Dedifferentiated amniotic fluid mesenchymal stem cell (primary cell): ENCODE data around the gene ABHD6.
"Not testable (repeated sequence)": the region's sequence is repeated elsewhere in the genome, so short reads cannot be mapped to it uniquely, and the experiment has no call there.

Experiments used
- DNase-seq: peaks from one replicate; pipeline ENCODE4 v3.0.0-alpha.2; 2016; ENCODE audit errors: extremely low spot score

Gene ABHD6

DNA sequence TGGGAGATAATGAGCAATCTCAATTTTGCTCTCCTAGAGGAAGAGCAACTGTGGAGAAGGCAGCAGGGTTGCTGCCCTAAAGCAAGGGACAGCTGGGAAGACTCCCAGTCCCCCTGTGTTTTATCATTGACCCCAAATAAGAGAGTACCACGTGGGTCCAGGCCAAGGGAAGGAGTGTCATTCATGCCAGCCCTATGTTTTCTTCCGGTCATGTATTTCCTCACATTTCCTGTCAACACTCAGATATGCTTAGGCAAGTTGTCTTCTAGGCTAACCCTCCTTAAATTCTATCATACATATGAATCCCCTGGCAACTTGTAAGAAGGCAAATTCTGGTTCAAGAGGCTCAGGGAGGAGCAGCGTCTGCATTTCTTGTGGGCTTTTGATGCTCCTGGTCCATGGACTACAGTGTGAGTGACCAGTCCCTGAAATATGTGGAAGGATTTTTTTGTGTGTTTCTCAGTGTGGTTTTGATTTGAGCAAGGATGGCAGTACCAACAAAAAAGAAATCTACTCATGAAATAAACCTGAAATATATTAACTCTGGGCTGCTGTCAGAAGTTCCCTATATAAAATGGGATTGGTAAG, 36.5 kb downstream of the ABHD6 start:
- DNase-seq: no peak

DNA sequence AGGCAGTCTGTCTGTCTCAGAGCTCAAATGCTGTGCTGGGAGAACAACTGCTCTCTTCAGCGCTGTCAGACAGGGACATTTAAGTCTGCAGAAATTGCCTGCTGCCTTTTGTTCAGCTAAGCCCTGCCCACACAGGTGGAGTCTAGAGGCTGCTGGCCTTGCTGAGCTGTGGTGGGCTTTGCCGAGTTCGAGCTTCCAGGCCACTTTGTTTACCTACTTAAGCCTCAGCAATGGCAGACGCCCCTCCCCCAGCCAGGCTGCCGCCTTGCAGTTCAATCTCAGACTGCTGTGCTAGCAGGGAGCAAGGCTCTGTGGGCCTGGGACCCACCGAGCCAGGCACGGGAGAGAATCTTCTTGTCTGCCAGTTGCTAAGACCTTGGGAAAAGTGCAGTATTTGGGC, 43.5 kb downstream of the ABHD6 start:
- no peak for DNase-seq

DNA sequence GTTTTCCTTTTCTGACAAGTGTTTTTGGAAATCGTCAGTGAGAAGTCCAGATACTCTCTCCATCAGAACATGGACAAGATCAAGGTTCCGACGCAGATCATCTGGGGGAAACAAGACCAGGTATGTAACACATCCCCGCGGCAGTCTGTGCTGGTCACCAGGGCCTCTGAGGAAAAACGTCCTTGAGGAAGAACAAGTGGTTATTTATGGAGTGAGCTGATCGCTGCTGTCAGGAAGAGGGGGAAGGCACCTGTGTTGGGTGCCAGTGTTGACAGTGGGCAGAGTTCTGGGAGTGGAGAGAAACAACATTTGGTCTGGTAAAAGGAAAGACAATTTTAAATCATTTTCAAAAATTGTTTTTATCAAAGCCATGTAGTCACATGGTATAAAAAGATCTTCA, 47.7 kb downstream of the ABHD6 start:
- DNase-seq: no peak

DNA sequence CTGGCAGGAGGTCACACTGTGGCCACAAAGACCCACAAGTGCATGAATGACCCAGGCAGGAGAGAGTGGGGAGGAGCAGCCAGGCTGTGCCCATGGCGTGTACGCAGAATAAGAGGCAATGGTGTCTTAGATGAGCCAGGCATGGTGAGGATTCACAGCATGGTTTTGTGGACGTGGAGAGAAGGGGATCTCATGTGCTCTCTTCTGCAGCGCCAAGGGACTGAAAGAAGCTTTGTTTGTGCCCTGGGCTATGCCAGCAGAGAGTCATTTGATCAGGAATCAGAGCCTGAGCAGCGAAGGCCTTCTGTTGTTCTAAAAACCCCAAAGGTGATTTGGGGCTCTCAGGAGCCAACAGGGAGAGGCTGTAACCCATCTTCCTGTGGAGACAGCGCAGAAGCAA, 49.8 kb downstream of the ABHD6 start:
- no peak for DNase-seq

DNA sequence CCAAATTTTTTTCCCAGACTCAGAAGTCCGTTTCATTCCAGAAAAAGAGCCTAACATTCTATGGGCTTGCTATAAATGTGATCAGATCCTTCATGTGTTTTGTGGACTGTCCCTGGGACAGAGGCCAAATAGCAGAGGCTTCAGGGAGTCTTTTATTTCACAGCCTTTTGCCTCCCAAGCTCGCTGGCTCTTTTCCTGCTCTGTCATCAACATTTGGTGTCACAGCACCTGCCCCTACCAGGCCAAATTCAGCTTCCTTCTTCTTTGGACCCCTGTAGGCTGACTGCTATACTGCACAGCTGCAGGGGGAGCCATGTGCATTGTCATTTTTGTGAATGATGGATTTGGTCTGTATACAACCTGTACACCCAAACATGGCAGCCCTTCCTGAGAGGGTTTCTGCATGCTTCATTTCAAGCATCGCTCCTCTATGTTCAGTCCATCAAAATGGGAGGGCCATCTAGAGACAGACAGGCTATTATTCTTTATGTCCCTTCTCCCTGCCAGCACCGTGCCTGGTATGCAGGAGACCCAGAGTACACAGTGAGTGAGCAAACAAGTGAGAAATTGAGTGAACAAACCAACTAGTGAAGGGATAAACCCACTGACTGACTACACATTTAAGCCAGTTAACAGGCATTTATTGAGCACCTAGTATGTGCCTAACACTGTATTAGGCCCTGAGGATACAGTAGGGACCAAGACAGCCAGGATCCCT, 50.6 kb downstream of the ABHD6 start:
- no peak for DNase-seq

DNA sequence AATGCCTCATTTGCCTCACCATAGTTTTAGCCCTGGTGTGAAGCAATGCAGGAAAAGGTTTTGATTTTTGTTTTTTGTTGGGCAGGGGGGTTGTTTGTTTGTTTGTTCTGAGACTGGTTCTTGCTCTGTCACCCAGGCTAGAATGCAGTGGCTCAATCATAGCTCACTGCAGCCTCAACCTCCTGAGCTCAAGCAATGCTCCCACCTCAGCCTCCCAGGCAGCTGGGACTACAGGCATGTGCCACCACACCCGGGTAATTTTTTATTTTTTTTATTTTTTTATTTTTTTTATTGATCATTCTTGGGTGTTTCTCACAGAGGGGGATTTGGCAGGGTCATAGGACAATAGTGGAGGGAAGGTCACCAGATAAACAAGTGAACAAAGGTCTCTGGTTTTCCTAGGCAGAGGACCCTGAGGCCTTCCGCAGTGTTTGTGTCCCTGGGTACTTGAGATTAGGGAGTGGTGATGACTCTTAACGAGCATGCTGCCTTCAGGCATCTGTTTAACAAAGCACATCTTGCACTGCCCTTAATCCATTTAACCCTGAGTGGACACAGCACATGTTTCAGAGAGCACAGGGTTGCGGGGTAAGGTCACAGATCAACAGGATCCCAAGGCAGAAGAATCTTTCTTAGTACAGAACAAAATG, 51.5 kb downstream of the ABHD6 start:
- DNase-seq: not testable (repeated sequence)

DNA sequence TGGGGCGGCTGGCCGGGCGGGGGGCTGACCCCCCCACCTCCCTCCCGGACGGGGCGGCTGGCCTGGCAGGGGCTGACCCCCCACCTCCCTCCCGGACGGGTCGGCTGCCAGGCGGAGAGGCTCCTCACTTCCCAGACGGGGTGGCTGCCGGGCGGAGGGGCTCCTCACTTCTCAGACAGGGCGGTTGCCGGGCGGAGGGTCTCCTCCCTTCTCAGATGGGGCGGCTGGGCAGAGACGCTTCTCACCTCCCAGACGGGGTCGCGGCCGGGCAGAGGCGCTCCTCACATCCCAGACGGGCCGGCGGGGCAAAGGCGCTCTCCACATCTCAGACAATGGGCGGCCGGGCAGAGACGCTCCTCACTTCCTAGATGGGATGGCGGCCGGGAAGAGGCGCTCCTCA, 52.9 kb downstream of the ABHD6 start:
- not testable (repeated sequence) for DNase-seq

DNA sequence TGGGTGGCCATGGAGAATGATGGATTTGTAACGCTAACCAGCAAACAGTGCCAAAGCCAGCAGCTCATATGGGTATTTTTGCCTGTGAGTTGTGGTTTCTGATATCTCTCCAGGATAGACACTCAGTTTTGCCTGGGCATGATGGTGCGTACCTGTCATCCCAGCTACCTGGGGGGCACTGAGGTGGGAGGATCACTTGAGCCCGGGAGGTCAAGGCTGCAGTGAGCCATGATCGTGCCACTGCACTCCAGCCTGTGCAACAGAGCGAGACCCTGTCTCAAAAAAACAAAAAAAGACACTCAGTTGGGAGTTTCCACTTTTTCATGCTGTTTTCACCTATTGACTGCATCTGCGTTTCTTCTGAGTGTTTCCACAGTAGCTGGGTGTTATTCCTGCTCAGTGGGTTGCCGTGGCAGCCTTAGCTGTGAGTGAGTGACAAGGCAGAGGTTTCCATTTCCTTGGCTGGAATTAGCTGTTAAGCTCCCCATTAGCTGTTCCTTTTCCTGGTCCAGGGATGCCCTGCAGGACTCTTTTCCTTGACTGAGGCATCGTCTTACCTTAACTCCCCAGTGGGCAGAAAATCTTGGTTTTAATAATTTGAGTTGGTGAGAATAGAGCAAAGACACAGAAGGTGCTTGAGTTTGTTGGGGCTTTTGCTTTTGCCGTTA, 54.2 kb downstream of the ABHD6 start:
- no peak for DNase-seq

DNA sequence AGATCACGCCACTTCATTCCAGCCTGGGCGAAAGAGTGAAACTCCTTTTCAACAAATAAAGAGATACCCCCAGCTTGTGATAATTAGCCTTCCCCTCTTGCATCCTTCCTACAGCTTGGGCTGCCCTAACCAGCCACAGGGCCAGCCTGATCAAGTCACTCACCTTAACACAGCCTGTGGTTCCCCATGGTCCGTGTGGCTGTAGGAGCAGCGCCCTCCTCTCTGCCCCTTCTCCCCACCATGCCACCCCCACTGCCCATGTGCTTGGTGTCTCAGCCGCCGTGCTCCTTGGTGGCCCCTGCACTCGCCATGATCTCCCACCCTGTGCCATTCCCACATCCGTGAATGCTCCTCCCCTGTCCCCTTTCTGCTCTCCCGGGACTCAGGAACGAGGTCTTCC, 55.3 kb downstream of the ABHD6 start:
- no peak for DNase-seq

DNA sequence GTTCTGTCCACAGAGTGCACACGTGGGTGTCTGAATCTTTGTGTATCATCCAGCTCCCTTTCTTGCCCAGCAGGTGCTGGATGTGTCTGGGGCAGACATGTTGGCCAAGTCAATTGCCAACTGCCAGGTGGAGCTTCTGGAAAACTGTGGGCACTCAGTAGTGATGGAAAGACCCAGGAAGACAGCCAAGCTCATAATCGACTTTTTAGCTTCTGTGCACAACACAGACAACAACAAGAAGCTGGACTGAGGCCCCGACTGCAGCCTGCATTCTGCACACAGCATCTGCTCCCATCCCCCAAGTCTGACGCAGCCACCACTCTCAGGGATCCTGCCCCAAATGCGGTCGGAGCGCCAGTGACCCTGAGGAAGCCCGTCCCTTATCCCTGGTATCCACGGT, 55.9 kb downstream of the ABHD6 start:
- no peak for DNase-seq

DNA sequence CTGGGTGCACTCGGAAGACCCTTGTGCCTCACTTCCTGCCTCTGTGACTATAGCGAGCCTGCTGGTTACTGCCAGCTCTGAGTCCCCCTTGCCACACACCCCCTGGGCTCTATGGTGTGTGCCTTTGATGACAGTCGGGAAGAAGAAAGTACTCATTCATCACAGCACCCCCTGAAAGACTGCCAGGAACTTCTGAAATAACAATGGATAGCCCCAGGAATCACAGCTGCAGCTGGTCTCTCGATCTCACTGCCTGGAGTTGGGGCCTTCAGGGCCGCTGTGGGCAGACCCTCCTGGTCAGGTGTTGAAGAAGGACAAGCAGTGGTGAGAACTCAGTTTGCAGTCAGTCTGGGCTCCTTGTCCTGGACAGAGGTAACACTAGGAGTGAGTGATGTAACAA, 58.7 kb downstream of the ABHD6 start:
- DNase-seq: no peak

DNA sequence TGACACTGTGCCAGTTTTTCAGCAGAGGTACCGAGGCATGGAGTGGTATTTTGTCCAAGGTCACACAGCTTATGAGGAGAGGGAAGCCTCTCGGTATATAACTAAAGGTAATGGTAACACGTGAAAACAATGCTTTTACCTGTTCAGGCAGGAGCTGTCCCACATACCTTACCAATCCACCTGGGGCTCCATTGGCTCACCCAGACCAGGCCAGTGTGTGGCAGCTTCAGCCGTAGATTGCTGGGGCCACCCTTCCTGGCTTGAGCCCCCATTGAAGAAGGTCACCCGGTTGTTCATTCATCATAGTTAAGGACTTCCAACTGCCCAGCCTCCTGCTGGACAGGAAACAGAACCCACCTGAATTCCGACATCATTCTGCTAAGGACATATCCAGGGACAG, 59.3 kb downstream of the ABHD6 start:
- no peak for DNase-seq

DNA sequence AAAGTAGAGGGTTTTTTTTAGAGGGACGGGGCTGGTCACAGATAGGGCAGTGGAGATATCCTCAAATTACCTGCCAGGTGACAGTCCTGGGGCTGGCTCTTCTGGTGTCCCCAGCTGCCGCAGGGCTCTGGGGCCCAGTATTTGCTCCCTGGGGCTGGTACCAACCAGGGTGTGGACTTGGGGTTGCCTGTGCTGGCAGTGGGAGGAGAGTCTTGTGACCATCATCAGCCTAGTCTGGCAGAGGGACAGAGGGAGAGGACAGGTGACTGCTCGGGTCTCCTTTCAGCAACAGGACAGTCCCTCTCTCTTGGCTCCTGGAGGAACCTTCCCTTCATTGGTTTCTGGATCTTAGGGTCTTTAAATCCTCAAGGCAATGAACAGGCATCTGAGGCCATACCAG, 60.6 kb downstream of the ABHD6 start:
- DNase-seq: no peak

DNA sequence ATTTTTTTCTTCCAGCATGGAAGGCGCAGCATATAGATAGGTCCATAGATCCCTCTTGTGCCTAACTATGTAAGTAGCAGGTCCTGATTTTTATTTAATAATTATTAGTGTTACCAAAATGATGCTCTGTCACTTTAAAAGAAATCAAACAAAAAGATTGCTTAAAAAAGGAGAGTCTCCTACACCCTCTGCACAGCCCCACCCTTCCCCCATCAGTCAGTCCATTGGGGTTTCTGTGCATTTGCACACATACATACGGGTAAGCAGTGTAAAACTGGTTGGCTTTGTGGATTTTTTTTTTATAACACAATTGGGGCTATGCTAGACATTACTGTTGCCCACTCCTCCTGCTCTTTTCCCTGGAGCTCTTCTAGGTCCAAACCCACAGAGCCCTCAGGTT, 61.5 kb downstream of the ABHD6 start:
- DNase-seq: no peak

DNA sequence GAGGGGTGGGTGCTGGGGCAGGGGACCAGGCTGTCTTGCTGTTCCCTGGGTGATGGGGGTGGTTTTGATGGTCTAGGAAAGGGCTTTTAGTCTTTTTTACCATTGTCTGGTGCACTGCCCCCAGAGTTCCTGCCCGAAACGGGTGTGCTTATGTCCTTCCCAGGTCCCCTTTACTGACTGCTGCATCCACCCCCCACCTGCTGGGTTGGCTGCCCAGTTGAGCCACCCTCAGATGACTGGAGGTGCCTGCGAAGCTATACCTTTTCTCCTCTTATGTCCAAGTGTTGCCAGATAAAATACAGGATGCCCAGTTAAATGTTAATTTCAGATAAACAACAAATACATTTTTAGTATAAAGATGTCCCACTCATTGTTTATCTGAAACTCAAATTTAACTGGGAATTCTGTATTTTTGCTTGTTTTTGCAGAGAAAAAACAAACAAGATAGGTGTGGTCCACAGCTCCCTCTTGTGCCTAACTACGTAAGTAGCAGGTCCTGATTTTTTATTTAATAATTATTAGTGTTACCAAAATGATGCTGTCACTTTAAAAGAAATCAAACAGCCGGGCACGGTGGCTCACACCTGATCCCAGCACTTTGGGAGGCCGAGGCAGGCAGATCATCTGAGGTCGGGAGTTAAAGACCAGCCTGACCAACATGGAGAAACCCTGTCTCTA, 62.4 kb downstream of the ABHD6 start:
- DNase-seq: peak; percentile 54

DNA sequence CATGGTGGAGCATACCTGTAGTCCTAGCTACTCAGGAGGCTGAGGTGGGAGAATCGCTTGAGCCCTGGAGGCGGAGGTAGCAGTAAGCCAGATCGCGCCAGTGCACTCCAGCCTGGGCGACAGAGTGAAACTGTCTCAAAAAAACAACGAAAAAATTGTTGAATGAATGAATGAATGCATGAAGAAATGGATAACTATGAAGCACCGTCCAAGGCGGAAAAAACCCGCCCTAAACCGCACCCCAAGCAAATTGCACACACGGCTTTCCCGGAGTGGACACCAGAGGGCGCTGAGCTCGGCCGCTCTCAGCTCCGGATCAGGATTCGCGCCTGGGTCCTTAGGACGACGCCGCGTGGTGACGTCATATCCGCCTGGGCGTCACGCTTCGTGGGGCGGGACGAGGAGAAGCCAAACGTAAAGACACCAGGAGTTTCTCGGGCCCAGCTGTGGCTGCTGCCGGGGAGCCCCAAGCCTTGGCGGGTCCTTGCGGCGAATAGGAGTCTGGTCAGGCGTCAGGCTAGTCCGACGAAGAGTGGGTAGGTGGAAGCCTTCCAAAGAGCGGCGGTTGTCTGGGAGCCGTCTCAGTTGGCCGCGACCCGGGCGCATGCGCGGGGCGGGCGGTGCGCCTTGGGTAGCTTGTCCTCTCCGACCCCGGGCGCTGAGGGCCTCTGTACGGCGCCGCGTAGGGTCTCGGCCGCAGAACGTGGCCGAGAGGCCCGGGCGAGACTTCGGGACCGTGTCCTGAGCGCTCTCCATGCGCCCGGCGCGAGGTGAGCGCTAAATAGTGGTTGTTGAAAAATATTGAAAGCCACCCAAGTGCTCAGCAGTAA, 68.5 kb downstream of the ABHD6 start, which contains the start of the genes HTD2 and RPP14:
HTD2 (plus strand) TSS at position 639 of the 830 bp plus-strand sequence. CDS start 11,094 bp downstream, outside the sequence.
RPP14 (plus strand) TSS at position 364 of the 830 bp plus-strand sequence. CDS start 4,085 bp downstream, outside the sequence.
- peak; percentile 96 for DNase-seq

DNA sequence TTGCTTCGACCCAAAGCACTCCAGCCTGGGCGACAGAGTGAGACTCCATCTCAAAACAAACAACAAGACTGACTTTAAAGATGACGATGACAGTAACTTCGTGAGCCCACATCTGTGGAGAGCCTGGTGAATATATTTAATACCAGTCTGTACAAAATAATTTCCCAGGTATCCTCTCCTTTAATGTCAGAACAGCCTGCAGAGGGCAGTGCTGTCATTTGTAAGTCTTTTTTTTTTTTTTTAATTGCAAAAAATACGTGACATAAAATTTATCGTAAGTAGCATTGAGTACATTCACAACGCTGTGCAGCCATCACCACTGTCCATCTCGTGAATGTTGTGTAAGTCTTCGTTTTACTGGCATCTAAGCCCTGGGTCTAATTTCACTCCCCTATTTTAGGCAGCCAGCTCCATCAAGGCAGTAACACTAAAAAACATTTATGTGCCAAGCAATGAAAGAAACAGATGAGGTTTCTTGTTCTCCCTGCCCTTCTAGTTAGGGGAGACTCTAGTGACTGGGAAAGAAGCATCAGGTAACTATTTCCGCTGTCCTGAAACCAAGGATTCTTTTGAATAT, 70.1 kb downstream of the ABHD6 start:
- DNase-seq: peak; percentile 47

DNA sequence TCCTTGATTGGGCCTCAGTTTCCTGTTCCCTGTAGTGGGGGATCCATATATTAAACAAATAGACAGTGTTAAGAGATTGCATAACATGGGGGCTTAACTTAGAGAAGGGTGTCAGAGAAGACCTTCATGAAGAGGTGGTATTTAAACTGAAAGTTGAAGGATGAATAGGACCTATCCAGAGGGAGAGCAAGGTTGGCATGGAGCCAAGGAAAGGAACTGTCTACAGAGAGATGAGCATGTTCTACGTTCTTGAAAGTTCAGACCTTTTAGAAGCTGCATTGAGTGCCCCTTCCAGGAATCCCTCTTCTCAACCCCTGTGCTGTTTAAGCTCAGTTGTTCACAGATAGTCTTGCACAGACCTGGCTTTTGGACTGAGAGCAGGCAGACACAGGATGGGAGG, 71.1 kb downstream of the ABHD6 start:
- no peak for DNase-seq

DNA sequence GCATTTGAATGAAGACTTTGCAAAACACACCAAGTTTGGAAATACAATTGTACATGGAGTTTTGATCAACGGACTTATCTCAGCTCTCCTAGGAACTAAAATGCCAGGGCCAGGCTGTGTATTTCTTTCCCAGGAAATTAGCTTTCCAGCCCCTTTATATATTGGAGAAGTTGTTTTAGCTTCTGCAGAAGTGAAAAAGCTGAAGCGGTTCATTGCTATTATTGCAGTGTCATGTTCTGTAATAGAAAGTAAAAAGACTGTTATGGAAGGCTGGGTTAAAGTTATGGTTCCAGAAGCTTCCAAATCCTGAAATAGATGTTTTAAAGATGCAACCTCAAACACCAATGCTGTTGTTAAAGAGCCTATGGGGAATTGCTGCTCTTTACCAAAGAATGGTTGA, 80.2 kb downstream of the ABHD6 start:
- no peak for DNase-seq

DNA sequence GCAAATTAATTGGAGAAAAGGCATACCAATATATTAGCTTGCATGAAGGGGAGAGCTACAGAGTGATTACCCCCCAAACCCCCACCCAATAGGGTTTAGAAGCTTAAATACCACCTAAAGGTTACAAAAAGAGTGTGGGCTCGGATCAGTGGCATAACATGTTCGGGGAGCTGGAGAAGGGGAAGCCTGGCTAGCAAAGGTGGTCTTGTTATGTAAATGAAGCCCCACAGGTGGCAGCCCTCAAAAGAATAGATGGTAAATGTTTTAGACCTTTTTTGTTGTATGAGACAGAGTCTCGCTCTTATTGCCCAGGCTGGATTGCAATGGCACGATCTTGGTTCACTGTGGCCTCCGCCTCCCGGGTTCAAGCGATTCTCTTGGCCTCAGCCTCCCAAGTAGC, 84.2 kb downstream of the ABHD6 start:
- DNase-seq: no peak

DNA sequence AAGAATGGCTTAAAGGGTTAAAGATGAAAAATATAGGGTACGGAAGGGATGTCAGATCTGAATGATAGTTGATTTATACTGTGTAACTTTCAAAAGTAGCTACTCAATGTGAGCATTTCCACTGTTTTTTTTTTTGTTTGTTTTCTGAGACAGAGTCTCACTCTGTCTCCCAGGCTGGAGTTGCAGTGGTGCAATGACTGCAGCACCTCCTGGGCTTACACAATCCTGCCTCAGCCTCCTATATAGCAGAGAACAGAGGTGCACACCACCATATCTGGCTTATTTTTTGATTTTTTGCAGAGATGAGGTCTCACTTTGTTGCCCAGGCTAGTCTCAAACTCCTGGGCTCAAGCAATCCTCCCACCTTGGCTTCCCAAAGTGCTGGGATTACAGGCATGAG, 85.2 kb downstream of the ABHD6 start:
- no peak for DNase-seq
